K562 (cell line): ENCODE results near the gene GORASP1. TPM values are rescaled to one million over a fixed set of nuclear protein-coding genes. Genes with fewer than 3 reads are reported as not detected.

Experiments
- CHD7 ChIP-seq: fragments of 200-600 bp; sonication (generic); IDR thresholded peaks from one replicate; pipeline ENCODE4 v1.6.1; 2012; ENCODE audit warnings: mild to moderate bottlenecking, low read depth, low read length, inconsistent platforms
- POLR2B ChIP-seq: fragments of 450-650 bp; IDR thresholded peaks from 2 replicates; pipeline ENCODE4 v1.6.1; 2018; ENCODE audit warnings: low read depth; ENCODE audit not compliant: partially characterized antibody
- POLR2G ChIP-seq: fragments of 200-400 bp; formaldehyde crosslinking; IDR thresholded peaks from 2 replicates; pipeline ENCODE4 v1.6.1; 2017; ENCODE audit warnings: low read depth, mild to moderate bottlenecking, antibody characterized with exemption, low read length, moderate library complexity
- PYGO2 ChIP-seq: fragments of 450-650 bp; IDR thresholded peaks from 2 replicates; pipeline ENCODE4 v1.6.1; 2016; ENCODE audit warnings: mild to moderate bottlenecking, missing genetic modification characterization, moderate library complexity, missing compliant biosample characterization
- REST ChIP-seq, 2 experiments: fragments of 450-650 bp; formaldehyde crosslinking in 1 of 2; IDR thresholded peaks; 2 replicates each; pipeline versions ENCODE4 v1.4.0 to v1.6.1; 2014 to 2020; ENCODE audit warnings: mild to moderate bottlenecking in 2 of 2, borderline replicate concordance in 1 of 2, low read depth in 1 of 2
- ZNF57 ChIP-seq: fragments of 450-650 bp; formaldehyde crosslinking; IDR thresholded peaks from 2 replicates; pipeline ENCODE4 v1.4.0; 2020; ENCODE audit warnings: mild to moderate bottlenecking, moderate library complexity
- polyA plus RNA-seq, 8 experiments: library from polyadenylated mRNA; depleted of rRNA in 4 of 8; stranded (reverse) in 5 of 8; unstranded in 3 of 8; fragments of >200 nt; fragmentation: Nextera tagmentation in 2 of 8; fragmentation: Illumina TruSeq in 1 of 8; extraction: Ambion mirVana in 2 of 8; extraction: Trizol in 1 of 8; gene quantifications; 2 replicates each; pipeline versions ENCODE4 v1.2.1 to v1.2.3, GENCODE V29; 2011 to 2014; ENCODE audit warnings: inconsistent platforms in 1 of 8, missing spikeins in 1 of 8
- total RNA-seq, 7 experiments: library from RNA; depleted of rRNA in 6 of 7; stranded (reverse); fragments of >200 nt in 6 of 7; fragmentation: Illumina TruSeq in 2 of 7; extraction: Trizol in 2 of 7; gene quantifications; 2 replicates each; pipeline versions ENCODE4 v1.2.1 to v1.2.3, GENCODE V29; 2011 to 2021; ENCODE audit warnings: low replicate concordance in 1 of 7

The GORASP1 gene
- total and polyA plus RNA-seq, 9 of the 15 experiments (the other 6 are each of a cell fraction or from before 2014, with no cell fraction given): 8.4 to 87.9 (median 67.6) TPM

GRCh38 chr3:39141171-39141995 lies 34.0 kb upstream of the GORASP1 start (continued):
- TF ChIP-seq REST (IDR thresholded peaks at IDR 0.05; ENCODE audit: borderline replicate concordance) (no peak), REST (CRISPR knock-in tag; IDR thresholded peaks at IDR 0.05; ENCODE audit: low read depth) (no peak), ZNF57 (CRISPR knock-in tag) (no peak), POLR2G (peak; percentile 69), PYGO2 (tag) (no peak), POLR2B (peak; percentile 62), CHD7 (no peak)
